A549 (cell line): ENCODE measurements around the gene TNFAIP8.
"Not testable (repeated sequence)": the region's sequence is repeated elsewhere in the genome, so short reads cannot be mapped to it uniquely, and the experiment has no call there.

Source experiments
- CTCF ChIP-seq: fragments of >200 bp; sonication (Bioruptor Twin); formaldehyde crosslinking; IDR thresholded peaks from 3 replicates; pipeline ENCODE4 v1.5.1; 2016
- EP300 ChIP-seq, 2 experiments: fragments of >200 bp; sonication (Bioruptor Twin); formaldehyde crosslinking; IDR thresholded peaks; 2 replicates in 1 of 2; 3 replicates in 1 of 2; pipeline ENCODE4 v1.6.1; 2016 to 2017
- ESRRA ChIP-seq: fragments of 150-350 bp; IDR thresholded peaks from 2 replicates; pipeline ENCODE4 v1.6.1; 2014; ENCODE audit warnings: mild to moderate bottlenecking, low read length, borderline replicate concordance
- FOSL2 ChIP-seq, 2 experiments: fragments of 450-650 bp in 1 of 2; fragments of >200 bp in 1 of 2; sonication (Bioruptor Twin) in 1 of 2; formaldehyde crosslinking; IDR thresholded peaks; 2 replicates each; pipeline versions ENCODE4 v1.5.0 to v1.6.1; 2016 to 2020; ENCODE audit warnings: mild to moderate bottlenecking in 1 of 2, moderate library complexity in 1 of 2
- JUNB ChIP-seq: fragments of >200 bp; sonication (Bioruptor Twin); formaldehyde crosslinking; IDR thresholded peaks from 2 replicates; pipeline ENCODE4 v1.6.1; 2016
- MAX ChIP-seq: IDR thresholded peaks from 2 replicates; pipeline ENCODE4 v1.6.1; 2012
- MYC ChIP-seq: IDR thresholded peaks from 2 replicates; pipeline ENCODE4 v1.6.1; 2012; ENCODE audit warnings: mild to moderate bottlenecking, inconsistent platforms, low read length, improper control_type of control experiment, borderline replicate concordance
- POLR2AphosphoS2 ChIP-seq: conservative IDR thresholded peaks from 2 replicates; pipeline ENCODE4 v1.6.1; 2012; ENCODE audit warnings: low read length, improper control_type of control experiment, inconsistent platforms
- RFX5 ChIP-seq: fragments of 450-650 bp; IDR thresholded peaks from 2 replicates; pipeline ENCODE4 v1.7.1; 2014; ENCODE audit warnings: antibody characterized with exemption, mild to moderate bottlenecking, moderate library complexity
- SMC3 ChIP-seq: fragments of >200 bp; sonication (Bioruptor Twin); formaldehyde crosslinking; IDR thresholded peaks from 3 replicates; pipeline ENCODE4 v1.6.1; 2018; ENCODE audit warnings: inconsistent platforms
- SREBF2 ChIP-seq: fragments of 450-650 bp; IDR thresholded peaks from 2 replicates; pipeline ENCODE4 v1.6.1; 2014; ENCODE audit warnings: mild to moderate bottlenecking, moderate library complexity
- TF ChIP-seq, protein P1 (sequence below): IDR thresholded peaks from 2 replicates; pipeline ENCODE4 v1.6.1; 2012

DNA sequence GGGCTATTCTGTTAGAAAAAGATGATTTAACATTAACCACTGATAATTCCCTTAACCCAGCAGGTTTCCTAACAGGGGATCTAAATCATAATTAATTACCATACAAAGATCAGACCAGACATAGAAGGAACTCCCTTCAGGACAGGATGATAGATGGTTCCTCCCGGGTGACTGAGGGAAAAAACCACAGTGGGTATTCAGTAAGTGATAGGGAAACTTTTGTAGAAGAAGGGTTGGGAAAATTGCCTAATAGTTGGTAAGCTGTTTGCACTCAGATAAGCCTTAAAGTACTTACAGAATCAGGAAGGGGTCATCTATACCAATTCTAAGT, 82.7 kb downstream of the TNFAIP8 start:
- not testable (repeated sequence) for TF ChIP-seq SMC3; CTCF; ESRRA; EP300 (IDR thresholded peaks at IDR 0.05); MYC; FOSL2 (IDR thresholded peaks at IDR 0.05); FOSL2 (CRISPR knock-in tag; IDR thresholded peaks at IDR 0.05); MAX; POLR2AphosphoS2; SREBF2; JUNB; RFX5
- TF ChIP-seq, protein P1, sequence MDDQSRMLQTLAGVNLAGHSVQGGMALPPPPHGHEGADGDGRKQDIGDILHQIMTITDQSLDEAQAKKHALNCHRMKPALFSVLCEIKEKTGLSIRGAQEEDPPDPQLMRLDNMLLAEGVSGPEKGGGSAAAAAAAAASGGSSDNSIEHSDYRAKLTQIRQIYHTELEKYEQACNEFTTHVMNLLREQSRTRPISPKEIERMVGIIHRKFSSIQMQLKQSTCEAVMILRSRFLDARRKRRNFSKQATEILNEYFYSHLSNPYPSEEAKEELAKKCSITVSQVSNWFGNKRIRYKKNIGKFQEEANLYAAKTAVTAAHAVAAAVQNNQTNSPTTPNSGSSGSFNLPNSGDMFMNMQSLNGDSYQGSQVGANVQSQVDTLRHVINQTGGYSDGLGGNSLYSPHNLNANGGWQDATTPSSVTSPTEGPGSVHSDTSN = not testable (repeated sequence)
